ENCODE results near the gene JAK1.

DNA sequence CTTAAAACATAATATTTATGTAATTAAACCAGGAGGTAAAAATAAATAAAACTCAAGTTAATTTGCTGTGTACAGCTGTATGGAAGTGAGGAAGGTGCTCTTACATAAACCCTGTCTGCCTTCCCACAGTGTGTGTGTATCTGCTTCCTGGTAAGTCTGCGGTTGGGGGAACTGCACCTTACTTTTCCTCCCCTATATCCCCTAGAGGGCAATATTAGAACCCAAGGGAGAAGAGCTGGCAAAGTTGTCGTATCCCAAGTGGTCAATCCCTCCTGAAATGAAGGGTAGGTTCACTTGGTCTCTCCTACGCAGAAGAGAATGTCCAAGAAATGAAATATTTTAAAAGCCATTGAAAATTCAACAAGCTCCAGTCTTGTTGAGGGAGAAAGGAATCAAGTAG lies 17.8 kb upstream of the JAK1 start:
- no peak for TF ChIP-seq JUND (IDR thresholded peaks at IDR 0.05; ENCODE audit: low read length)
- no peak for TF ChIP-seq SAP30 (IDR thresholded peaks at IDR 0.05; ENCODE audit: insufficient read depth, insufficient replicate concordance, low read length)
- TF ChIP-seq POLR2A (IDR thresholded peaks at IDR 0.05; ENCODE audit: control extremely low read depth in 1 of 2, low read depth in 2 of 2, low read length in 2 of 2): no peak
- no peak for TF ChIP-seq ASH2L (IDR thresholded peaks at IDR 0.05; ENCODE audit: low read length)
- TF ChIP-seq POLR2AphosphoS5 (IDR thresholded peaks at IDR 0.05; ENCODE audit: low read depth, low read length): no peak
- TF ChIP-seq EZH2 (IDR thresholded peaks at IDR 0.05; ENCODE audit: low read depth, low read length, severe bottlenecking): no peak
- TF ChIP-seq, protein P1, sequence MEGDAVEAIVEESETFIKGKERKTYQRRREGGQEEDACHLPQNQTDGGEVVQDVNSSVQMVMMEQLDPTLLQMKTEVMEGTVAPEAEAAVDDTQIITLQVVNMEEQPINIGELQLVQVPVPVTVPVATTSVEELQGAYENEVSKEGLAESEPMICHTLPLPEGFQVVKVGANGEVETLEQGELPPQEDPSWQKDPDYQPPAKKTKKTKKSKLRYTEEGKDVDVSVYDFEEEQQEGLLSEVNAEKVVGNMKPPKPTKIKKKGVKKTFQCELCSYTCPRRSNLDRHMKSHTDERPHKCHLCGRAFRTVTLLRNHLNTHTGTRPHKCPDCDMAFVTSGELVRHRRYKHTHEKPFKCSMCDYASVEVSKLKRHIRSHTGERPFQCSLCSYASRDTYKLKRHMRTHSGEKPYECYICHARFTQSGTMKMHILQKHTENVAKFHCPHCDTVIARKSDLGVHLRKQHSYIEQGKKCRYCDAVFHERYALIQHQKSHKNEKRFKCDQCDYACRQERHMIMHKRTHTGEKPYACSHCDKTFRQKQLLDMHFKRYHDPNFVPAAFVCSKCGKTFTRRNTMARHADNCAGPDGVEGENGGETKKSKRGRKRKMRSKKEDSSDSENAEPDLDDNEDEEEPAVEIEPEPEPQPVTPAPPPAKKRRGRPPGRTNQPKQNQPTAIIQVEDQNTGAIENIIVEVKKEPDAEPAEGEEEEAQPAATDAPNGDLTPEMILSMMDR (IDR thresholded peaks at IDR 0.05; ENCODE audit: control extremely low read depth in 1 of 3, insufficient read depth in 1 of 3, low read depth in 1 of 3, low read length in 3 of 3): peak in 1 of 3 experiments; percentile 19; a peak in 1 of 4 replicates
- TF ChIP-seq SUZ12 (IDR thresholded peaks at IDR 0.05; ENCODE audit: low read length): no peak
- no peak for TF ChIP-seq HDAC2 (IDR thresholded peaks at IDR 0.05; ENCODE audit: borderline replicate concordance in 1 of 2, low read depth in 2 of 2, low read length in 2 of 2)
- TF ChIP-seq, protein P2, sequence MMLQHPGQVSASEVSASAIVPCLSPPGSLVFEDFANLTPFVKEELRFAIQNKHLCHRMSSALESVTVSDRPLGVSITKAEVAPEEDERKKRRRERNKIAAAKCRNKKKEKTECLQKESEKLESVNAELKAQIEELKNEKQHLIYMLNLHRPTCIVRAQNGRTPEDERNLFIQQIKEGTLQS (IDR thresholded peaks at IDR 0.05; ENCODE audit: insufficient read depth, low read depth, low read length): no peak
- TF ChIP-seq SIN3A (conservative IDR thresholded peaks at IDR 0.05 in 1 of 2, IDR thresholded peaks at IDR 0.05 in 1 of 2; ENCODE audit: low read depth in 1 of 2, low read length in 2 of 2): no peak
- TF ChIP-seq TBP (IDR thresholded peaks at IDR 0.05; ENCODE audit: low read depth, low read length): no peak
- TF ChIP-seq GTF2F1 (IDR thresholded peaks at IDR 0.05; ENCODE audit: borderline replicate concordance, low read depth, low read length): no peak

Measured in H1 (cell line).